SK-N-SH treated with all-trans-retinoic acid at 6 μM for 48 hours (cell line): ENCODE measurements around the gene PCDH9.

Experiments
- CSDC2 ChIP-seq: fragments of 250-450 bp; sonication (Bioruptor Pico); IDR thresholded peaks from 2 replicates; pipeline ENCODE4 v1.5.0; 2020; ENCODE audit warnings: mild to moderate bottlenecking, moderate library complexity
- SNAI2 ChIP-seq: fragments of 250-450 bp; sonication (Bioruptor Pico); IDR thresholded peaks from 2 replicates; pipeline ENCODE4 v1.5.0; 2020; ENCODE audit warnings: mild to moderate bottlenecking, moderate library complexity
- TF ChIP-seq, protein P1 (sequence below): fragments of 250-450 bp; sonication (Bioruptor Pico); IDR thresholded peaks from 2 replicates; pipeline ENCODE4 v1.8.0; 2020; ENCODE audit warnings: mild to moderate bottlenecking, moderate library complexity, borderline replicate concordance
- TF ChIP-seq, protein P2 (sequence below): fragments of 250-450 bp; sonication (Bioruptor Pico); IDR thresholded peaks from 2 replicates; pipeline ENCODE4 v1.5.1; 2020; ENCODE audit warnings: low read depth, mild to moderate bottlenecking, moderate library complexity

DNA sequence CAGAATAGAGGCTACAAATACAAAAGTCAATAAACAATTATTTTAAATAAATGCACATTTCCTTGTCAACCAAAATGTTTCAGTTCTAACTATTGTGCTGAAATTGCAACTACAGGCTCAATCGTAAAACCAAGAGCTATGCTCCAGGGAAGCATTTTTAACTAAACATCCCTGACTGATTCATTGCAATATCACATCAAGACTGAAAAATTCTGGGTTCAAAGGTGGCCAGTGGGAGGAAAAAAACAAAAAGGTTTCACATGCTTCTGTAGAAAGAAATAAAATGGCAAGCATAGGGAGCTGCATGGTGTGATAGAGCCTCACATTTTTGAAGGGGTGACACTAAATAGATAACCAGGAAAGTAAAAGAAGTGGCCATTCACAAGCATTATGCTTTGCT, 862.8 kb downstream of the PCDH9 start:
- TF ChIP-seq CSDC2 (no peak), SNAI2 (CRISPR knock-in tag) (no peak)
- TF ChIP-seq, protein P1, sequence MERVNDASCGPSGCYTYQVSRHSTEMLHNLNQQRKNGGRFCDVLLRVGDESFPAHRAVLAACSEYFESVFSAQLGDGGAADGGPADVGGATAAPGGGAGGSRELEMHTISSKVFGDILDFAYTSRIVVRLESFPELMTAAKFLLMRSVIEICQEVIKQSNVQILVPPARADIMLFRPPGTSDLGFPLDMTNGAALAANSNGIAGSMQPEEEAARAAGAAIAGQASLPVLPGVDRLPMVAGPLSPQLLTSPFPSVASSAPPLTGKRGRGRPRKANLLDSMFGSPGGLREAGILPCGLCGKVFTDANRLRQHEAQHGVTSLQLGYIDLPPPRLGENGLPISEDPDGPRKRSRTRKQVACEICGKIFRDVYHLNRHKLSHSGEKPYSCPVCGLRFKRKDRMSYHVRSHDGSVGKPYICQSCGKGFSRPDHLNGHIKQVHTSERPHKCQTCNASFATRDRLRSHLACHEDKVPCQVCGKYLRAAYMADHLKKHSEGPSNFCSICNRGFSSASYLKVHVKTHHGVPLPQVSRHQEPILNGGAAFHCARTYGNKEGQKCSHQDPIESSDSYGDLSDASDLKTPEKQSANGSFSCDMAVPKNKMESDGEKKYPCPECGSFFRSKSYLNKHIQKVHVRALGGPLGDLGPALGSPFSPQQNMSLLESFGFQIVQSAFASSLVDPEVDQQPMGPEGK (CRISPR knock-in tag): no peak
- TF ChIP-seq, protein P2, sequence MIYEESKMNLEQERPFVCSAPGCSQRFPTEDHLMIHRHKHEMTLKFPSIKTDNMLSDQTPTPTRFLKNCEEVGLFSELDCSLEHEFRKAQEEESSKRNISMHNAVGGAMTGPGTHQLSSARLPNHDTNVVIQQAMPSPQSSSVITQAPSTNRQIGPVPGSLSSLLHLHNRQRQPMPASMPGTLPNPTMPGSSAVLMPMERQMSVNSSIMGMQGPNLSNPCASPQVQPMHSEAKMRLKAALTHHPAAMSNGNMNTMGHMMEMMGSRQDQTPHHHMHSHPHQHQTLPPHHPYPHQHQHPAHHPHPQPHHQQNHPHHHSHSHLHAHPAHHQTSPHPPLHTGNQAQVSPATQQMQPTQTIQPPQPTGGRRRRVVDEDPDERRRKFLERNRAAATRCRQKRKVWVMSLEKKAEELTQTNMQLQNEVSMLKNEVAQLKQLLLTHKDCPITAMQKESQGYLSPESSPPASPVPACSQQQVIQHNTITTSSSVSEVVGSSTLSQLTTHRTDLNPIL (CRISPR knock-in tag): no peak
